Hindlimb muscle (tissue), 1 donor: ENCODE data around the gene NWD2. TPM values are rescaled to one million over a fixed set of nuclear protein-coding genes. Genes with fewer than 3 reads are reported as not detected.
"Not testable (repeated sequence)": the region's sequence is repeated elsewhere in the genome, so short reads cannot be mapped to it uniquely, and the experiment has no call there.

Experiments used
- DNase-seq: peaks from one replicate; pipeline ENCODE4 v3.0.0-alpha.2; 2013
- polyA plus RNA-seq: library from polyadenylated mRNA; unstranded; fragments of 120-200 nt; gene quantifications from one replicate; pipeline ENCODE4 v1.2.1, GENCODE V29; 2013; ENCODE audit not compliant: insufficient read length

The NWD2 gene
- polyA plus RNA-seq, 1 donor, result not detected

DNA sequence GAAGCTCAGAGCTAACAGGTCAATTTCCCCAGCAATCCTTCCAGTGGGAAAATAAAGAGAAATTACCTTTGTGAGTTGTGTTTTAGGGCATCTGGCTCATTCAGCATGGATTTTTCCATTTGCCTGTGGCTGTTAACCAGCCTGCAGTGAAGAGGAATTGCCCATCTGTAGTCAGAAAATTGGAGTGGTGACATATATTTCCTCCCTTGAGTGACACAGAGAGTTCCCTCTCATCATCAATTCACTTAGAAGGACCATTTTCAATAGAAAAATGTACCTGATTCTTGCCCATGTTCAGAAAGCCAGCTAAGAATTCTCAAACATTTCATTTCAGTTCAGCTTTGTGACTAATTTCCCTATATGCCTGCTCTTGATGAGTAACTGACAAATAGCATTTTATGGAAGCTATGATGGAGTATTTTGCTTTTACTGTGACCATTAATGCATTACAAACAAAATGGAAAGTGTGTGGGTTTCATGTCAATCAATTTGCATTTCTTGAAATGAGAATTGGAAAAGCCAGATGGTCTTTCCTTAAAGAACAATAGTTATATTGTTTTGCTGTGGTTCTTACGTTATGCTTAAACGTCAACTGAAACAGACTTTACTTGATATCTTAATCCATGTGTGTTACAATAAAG is 155.8 kb downstream of the NWD2 start:
- DNase-seq, result no peak

DNA sequence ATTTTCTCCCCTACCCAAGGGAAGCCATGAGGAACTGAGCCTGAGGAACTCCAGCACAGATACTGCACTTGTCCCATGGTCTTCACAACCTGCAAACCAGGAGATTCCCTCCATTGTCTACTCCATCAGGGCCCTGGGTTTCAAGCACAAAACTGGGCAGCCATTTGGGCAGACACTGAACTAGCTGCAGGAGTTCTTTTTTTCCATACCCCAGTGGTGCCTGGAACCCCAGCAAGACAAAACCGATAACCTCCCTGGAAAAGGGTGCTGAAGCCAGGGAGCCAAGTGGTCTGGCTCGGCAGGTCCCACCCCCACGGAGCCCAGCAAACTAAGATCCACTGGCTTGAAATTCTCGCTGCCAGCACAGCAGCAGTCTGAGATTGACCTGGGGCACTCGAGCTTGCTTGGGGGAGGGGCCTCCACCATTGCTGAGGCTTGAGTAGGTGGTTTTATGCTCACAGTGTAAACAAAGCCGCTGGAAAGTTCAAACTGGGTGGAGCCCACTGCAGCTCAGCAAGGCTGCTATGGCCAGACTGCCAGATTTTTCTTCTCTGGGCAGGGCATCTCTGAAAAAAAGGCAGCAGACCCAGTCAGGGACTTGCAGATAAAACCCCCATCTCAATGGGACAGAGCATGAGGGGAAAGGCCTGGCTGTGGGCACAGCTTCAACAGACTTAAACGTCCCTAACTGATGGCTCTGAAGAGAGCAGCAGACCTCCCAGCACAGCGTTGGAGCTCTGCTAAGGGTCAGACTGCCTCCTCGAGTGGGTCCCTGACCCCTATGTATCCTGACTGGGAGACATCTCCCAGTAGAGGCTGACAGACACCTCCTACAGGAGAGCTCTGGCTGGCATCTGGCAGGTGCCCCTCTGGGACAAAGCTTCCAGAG is 163.6 kb downstream of the NWD2 start:
- DNase-seq, result not testable (repeated sequence)

DNA sequence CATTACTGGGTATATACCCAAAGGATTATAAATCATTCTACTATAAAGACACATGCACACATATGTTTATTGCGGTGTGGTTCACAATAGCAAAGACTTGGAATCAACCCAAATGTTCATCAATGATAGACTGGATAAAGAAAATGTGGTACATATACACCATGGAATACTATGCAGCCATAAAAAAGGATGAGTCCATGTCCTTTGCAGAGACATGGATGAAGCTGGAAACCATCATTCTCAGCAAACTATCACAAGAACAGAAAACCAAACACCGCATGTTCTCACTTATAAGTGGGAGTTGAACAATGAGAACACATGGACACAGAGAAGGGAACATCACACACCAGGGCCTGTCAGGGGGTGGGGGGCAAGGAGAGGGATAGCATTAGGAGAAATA is 169.1 kb downstream of the NWD2 start:
- not testable (repeated sequence) for DNase-seq

DNA sequence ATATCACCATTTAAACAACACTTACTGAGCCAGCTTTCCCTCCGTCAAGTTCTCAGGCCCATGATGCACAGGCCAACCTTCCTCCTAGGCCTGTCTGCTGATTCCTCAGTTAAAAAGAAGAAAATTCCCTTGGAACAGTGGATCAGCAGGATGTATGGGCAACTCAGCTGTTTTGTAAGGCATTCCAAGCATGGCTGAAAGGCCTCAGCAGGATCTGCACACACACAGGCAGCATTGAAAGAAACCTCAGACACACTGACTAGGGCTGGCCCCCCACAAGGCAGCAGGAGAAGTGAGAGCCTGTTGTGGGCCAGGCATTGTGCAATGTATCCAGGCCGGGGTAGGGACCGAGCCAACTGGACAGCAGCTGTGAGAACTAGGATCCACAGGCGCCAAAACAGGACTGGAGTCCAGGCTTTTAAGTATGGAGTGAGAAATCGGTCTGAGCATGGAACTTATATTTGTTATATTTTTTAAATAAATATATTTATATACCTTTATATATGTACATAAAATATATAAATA is 171.4 kb downstream of the NWD2 start:
- no peak for DNase-seq

DNA sequence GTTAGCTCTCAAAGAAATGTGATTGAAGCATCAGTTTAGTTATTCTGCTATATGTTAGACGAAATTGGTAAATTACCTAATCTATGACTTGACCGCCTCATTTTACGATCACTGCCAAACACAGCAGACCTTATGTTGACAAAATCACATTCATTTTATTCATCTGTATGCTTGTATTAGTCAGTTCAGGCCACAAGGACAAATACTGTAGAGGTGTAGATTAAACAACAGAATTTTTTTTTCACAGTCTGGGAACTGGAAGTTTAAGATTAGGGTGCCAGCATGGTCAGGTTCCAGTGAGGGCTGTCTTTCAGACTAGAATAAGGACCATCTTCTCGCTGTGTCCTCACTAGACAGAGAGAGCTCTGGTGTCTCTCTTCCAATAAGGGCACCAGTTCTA is 177.1 kb downstream of the NWD2 start:
- no peak for DNase-seq

DNA sequence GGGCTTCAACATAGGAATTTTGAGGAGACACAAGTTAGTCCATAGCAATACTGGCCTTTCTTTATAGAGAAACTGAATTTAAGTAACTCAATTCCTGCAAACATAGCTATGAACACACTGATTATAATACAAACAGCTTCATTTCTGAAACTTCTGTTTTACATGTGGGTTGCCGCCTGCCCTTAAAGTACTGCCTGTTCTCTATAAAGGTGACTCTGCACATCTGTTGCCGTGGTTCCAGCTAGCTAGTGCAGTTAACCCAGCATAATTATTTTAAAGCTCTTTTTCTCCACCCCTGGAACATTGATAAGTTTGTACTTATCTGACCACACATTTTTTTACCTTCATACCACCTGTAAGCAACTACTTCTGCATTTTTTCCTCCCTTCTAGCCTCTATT is 177.6 kb downstream of the NWD2 start:
- DNase-seq, result no peak

DNA sequence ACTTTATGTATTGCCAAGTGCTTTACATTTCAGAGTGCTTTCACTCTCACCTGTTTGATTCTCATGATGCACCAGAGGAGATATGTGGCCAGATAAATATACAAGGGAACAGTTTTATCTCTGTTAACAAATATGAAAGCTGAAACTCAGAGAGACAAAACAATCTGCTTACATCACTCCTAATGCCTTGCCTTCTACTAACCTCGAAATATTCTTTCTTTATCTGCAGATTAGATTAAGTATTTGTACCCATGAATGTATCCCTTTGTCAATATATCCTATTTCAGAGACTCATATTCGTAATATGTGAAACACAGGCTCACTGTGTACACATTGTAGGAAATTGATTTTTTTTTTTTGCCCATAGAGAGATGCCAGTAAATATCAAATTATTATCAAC is 178.1 kb downstream of the NWD2 start:
- no peak for DNase-seq

DNA sequence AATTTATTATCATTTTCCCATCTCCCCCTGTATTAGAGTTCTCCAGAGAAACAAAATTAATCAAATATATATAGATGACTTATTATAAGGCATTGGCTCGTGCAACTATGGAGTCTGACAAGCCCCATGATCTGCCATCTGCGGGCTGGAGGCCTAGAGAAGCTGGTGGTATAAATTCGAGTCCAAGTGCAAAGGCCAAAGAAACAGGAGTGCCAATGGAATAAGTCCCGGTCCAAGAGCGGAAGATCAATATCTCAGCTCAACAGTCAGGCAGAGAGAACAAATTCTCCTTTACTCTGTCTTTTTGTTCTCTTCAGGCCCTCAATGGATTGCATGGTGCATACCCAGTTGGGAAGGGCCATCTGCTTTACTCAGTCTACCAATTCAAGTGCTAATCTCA is 178.8 kb downstream of the NWD2 start:
- no peak for DNase-seq

DNA sequence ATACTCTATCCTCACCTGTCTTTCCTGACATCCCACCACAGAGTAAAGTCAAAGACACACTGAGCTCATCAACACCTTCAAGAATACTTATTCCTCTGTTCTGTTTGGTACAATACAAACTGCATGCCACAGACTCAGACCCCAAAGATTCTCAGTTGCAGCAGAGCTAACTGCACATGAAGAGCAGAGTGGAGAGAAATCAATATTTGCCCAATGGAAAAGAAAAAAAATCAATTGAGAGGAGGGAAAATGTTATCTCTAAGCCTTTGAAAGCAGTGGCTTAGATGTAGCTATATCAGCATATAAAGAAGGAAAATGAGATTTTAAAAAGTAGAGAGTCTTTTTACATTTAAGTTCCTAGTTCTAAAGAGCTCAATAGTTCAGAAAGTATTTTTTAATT is 180.2 kb downstream of the NWD2 start:
- DNase-seq, result no peak

DNA sequence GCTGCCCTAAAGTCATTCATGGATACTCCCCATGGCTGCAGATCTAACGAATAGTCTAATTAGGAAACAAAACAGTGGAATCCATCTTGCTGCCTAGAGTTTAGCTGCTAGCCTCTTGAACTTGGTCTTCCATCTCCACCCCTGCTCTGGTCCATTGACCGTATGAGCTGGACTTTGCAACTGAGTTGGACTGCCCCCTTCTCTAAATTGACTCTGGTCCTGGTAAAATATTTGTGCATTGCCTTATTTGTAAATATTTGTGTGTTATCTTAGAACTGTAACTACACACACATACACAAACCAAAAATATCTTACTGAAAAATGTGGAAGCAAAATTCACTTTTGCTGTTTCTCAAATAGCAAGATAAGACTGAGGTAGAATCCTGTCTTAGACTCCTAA is 181.3 kb downstream of the NWD2 start:
- no peak for DNase-seq

DNA sequence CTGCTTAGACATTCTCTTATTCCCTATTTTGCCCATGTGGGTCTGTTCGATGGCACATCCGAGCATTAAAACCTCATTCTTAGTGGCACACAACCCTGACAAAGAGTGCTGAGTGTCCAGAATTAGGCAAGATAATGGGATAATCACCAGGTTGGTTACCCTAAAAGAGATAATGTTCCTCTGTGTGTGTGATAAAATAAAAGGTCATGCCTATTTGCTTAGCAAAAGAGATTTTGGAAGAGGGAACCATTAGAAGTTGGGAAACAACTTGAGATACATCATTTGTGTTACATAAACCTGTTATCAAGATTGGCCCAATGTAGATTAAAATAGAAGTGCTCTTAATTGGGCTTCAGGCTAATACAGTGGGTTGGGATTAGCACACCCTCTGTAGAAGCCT is 182.7 kb downstream of the NWD2 start:
- DNase-seq, result no peak

DNA sequence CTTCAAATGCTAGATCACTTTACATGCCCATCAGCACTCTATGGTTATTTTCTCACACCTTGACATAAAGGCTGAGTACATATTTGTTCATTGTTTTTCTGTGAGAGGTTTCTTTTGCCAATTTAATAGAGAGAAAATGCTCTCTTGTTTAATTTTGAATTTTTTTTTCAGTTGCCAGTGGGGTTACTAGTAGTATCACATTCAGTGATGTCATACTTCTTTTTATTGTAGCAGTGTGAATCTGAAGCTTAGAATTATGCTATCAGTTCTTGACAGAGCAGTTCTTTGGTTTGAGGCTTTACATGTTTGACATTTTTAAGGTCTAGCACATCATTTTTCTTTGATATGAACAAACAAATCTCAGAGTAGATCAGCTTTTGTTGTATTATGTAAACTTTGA is 185.4 kb downstream of the NWD2 start:
- DNase-seq, result no peak

DNA sequence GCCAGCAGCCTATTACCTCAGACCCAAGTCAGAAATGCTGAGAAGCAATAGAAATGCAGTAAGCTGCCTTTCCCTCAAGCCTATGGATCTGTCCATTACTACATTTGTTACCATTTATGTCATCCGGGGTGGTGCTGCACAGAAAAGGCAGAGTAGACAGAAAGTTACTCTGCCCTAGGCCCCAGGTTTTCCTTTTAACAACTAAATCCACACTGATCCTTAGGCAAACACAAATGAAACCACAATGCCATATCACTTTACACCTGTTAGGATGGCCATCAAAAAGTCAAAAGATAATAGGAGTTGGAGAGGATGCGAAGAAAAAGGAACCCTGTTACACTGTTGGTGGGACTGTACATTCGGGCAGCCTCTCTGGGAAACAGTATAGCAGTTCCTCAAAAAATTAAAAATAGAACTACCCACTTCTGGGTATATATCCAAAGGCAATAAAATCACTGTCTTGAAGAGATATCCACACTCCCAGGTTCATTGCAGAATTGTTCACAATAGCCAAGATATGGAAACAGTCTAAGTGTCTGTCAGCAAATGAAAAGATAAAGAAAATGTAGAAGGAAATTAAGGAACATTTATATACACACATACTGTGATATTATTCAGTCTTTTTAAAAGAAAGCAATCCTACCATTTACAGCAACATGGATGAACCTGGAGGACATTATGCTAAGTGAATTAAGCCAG is 186.3 kb downstream of the NWD2 start:
- no peak for DNase-seq

DNA sequence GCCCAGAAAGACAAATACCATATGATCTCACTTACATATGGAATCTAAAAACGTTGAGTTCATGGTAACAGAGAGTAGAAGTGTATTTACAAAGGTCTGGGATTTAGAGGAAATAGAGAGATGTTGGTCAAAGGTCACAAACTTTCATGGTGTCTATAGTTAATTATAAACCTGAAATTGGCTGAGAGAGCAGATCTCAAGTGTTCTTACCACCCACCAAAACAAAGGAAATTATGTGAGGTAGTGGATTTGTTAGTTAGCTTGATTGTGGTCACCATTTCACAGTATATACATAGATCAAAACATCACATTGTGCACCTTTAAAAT is 186.8 kb downstream of the NWD2 start:
- no peak for DNase-seq

DNA sequence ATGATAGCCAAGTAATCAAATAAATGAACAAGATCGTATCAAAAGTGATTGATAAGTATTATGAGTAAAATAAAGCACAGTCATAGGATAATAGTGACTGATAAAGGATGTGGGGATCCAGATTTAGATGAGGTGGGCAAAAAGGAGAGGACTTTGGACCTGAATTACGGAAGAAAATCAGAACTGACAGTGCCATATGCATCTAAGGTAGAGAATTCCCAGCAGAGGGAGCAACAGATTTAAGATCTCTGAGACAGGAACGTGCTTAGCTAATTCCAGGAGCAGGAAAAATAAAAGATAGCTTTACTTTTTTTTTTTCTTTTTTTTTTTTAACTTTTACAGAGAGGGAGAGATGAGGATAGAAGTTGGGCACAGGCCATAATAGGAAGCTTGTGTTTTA is 189.9 kb downstream of the NWD2 start:
- DNase-seq, result no peak

DNA sequence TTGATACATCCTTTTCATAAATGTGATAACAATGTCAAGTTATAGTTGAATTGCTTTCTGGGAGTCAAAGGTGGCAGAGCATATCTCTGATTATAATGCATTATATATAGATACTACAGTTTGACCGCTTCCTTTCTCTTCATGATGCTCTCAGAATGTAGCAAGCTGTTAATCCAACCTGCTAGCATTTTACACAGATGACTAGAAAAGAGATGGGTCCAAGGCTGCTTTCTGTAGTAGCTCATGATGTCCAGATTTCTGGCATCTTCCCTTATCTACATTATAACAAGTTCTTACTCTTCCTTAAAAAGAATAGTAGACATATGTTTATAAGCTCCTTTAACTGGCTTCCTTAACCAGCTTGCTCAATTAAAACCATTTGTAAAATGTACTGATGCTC is 192.0 kb downstream of the NWD2 start:
- DNase-seq, result no peak

DNA sequence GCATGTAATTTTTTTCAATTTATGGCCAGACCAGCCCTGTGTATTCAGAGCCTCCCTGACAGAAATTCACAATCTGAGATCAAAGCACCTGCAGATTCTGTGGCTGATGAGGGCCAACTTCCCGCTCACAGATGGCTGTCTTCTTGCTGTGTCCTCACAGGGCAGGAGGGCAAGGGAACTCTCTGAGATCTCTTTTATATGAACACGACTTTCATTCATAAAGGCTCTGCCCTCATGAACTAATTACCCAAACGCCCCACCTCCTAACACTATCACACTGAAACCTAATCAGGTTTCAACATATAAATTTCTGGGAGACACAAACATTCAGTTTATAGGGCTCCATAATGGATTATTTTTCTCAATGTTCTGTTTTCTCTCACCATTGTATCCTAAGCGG is 192.6 kb downstream of the NWD2 start:
- no peak for DNase-seq

DNA sequence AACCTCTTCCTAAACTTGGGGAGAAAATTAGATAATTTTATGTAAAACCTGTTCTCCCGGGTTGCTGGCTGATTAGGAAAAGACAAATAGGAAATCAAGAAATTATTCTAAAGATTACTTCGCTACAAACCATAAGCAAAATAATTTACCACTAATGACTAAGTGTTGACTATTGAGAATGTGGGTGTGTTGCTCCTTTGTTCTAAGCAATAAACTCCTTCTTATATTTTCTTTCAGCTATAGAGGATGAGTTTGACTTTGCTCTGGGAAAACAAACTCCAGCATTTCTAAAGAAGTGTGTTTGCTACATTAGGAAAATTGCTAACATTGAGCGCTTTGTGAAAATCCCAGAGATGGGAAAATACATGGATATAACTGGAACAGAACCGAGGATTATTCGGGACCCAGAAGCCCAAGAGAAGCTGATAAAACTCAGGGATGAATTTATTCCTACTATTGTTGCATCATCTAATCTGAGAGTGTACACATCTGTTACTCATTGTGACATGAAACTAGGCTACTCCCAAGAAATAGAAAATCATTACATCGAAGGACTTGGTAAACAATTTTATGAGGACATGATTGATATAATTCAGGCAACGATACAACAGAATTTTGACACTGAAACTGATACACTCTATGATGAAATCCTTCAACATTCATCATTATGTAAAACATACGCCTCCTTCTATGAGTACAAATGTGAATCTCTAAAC is 194.2 kb downstream of the NWD2 start:
- DNase-seq, result no peak

DNA sequence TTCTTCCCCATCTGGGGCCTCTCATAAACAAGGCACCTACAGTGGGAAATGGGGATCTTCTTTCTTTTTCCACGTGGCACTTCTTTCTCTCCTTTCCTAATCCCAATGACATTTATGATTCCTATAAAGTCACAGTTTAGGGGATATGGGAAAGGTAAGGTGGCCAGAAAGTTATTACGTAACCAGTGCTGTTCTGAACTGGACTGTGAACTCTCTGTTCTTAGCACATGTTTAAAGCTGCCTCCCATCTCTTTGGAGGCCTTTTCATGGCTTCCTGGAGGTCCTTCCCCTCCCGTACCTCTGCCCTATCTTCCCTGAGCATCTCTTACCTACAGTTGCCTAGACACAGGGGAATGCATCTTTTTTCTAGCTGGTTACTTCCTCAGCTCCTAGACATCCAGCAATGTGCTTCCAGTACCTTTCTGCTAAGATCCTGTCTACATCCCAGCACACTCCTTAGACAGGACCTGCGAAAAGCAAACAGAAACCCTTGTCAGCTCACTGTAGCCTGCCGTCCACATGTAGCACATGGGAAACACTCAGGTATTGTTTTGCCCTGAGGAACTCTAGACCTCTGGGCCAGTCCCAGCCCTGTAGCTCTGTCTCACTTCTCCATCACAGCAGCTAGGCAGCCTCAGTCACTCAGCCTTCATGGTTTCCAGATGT is 195.4 kb downstream of the NWD2 start:
- DNase-seq, result no peak

DNA sequence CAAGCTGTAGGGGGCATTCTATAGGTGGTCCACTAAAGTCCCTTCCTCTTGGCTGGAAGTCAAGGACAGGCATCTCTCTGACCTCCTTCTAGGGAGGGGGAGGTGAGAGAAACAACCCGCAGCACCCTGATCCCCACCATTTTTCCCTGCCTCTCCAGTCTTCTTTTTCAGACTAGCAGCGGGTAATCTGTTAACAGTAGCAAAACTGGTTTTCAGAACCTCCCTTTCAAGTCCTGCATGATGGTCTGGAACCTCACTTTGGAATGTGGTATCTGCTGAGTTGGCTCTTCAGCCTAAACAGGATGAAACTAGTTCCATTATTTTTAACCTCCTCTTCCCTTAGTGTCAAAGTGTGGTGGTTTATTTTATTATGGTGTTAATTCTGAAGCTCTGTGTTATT is 196.0 kb downstream of the NWD2 start:
- no peak for DNase-seq

DNA sequence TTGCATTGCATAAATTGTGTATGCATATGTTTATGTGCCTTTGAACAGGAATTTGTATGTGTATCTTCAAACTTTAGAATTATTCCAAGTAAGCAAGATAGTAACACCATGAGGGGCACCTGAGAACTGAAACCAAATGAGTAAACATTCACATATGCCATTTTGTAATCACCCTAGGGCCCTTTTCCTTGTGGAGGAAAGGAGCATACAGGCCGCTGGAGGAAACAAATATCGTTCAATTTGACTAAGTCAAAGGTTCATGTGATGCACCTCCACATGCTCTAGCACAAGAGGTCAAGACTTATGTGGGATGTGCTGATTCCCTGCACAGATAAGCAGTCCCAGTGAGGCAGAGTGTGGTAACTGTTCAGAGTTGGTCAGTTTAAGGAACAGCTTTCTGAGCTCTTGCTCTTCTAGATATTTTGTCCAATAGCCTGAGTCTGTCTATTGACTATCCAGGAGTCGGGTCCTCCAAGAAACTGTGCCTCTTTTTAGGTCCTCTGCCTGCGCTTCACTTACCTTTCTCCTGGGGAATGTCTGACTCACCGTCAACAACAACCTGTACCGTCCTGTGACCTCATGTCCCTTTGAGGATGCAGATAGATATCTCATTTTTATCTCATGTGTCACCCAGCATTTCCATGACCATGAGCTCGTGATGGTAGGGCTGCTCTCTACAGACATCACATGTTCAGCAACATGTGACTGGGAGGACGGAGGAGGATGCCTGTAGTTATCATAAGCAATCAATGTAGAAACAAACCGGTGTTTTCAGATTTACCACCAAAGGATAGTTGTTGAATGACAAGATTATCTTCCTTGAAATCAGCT is 196.9 kb downstream of the NWD2 start:
- DNase-seq, result no peak

DNA sequence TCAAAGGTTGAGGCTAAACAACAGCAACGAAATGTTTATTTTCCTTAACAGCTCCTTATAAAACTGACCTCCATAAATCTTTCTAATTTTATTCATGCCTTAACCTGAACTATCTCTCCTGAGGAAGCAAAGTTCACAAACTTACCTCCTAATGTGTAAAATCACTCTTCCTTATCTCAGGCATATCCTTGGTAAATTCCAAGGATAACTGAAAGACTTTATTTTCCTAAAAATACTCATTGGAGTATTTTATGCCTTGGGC is 197.4 kb downstream of the NWD2 start:
- no peak for DNase-seq
